ENCODE data around the gene OSTM1. TPM values are rescaled to one million over a fixed set of nuclear protein-coding genes. Genes with fewer than 3 reads are reported as not detected.

Gene OSTM1
- total and polyA plus RNA-seq, 2 donors = 20.9 to 31.2 TPM

DNA sequence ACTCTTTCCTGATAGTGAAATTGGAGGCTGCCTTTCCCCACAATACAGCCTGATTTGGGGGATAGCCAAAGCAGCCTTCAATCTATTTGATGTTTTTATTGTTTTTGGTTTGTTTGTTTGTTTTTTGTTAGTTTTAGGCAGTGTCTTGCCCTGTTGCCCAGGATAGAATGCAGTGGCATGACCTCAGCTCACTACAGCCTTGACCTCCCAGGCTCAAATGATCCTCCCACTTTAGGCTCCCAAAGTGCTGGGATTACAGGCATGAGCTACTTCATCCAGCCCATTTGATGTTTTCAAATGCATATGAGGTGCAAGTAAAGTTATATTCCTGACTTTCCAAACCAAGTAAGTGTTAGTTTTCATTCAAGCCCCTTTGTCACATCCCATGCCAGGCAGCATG lies 75.2 kb downstream of the OSTM1 start:
- Histone ChIP-seq H3K27me3 (ENCODE audit: control insufficient read depth in 2 of 2, insufficient read depth in 1 of 2, low read length in 1 of 2) (no peaks in the 10 kb centered on the region), H3K4me3 (ENCODE audit: low read length in 2 of 2) (no peak overlapping the region)
- no peak for DNase-seq (ENCODE audit: low read depth in 6 of 9, low spot score in 9 of 9)

GRCh38 chr6:107991772-107992550 lies 82.6 kb downstream of the OSTM1 start:
- Histone ChIP-seq H3K27ac (ENCODE audit: low read depth in 1 of 2, low read length in 1 of 2) (no peak overlapping the region), H3K4me3 (ENCODE audit: low read length in 2 of 2) (no peak overlapping the region), H3K27me3 (ENCODE audit: control insufficient read depth in 2 of 2, insufficient read depth in 1 of 2, low read length in 1 of 2) (no peaks in the 10 kb centered on the region), H3K9me3 (ENCODE audit: control insufficient read depth in 2 of 2, insufficient read depth in 1 of 2, low read length in 1 of 2) (no peaks in the 10 kb centered on the region), H3K4me1 (ENCODE audit: control insufficient read depth in 2 of 2, insufficient read depth in 2 of 2, low read length in 2 of 2) (no peaks in the 10 kb centered on the region), H3K36me3 (ENCODE audit: control insufficient read depth in 2 of 2, insufficient read depth in 2 of 2, low read length in 1 of 2) (no peaks in the 10 kb centered on the region)
- DNase-seq (ENCODE audit: low read depth in 6 of 9, low spot score in 9 of 9) = no peak
- 92% methylated on average over 9 of the region's 9 CpGs for WGBS

More for the DNA sequence above, 75.2 kb downstream of the OSTM1 start:
- Histone ChIP-seq H3K9me3 (ENCODE audit: control insufficient read depth in 2 of 2, insufficient read depth in 1 of 2, low read length in 1 of 2) (no peaks in the 10 kb centered on the region), H3K36me3 (ENCODE audit: control insufficient read depth in 2 of 2, insufficient read depth in 2 of 2, low read length in 1 of 2) (no peaks in the 10 kb centered on the region), H3K27ac (ENCODE audit: low read depth in 1 of 2, low read length in 1 of 2) (no peak overlapping the region), H3K4me1 (ENCODE audit: control insufficient read depth in 2 of 2, insufficient read depth in 2 of 2, low read length in 2 of 2) (no peaks in the 10 kb centered on the region)

Other genes with a start within 250 kb of the OSTM1 start
- gene SEC63, start 116.5 kb downstream of the OSTM1 start, total RNA-seq = 10.2 TPM
- 50.6 TPM for gene SEC63, start 116.5 kb downstream of the OSTM1 start, polyA plus RNA-seq
- gene NR2E1, start 91.3 kb upstream of the OSTM1 start, total RNA-seq = 0.05 TPM
- gene NR2E1, start 91.3 kb upstream of the OSTM1 start, polyA plus RNA-seq = 0.11 TPM
- 156 TPM for gene SNX3, start 186.3 kb upstream of the OSTM1 start, total RNA-seq
- 273 TPM for gene SNX3, start 186.3 kb upstream of the OSTM1 start, polyA plus RNA-seq
- 9.8 TPM for gene AFG1L, start 220.3 kb upstream of the OSTM1 start, total RNA-seq
- 3.9 TPM for gene AFG1L, start 220.3 kb upstream of the OSTM1 start, polyA plus RNA-seq

Data from thymus (tissue), 11 donors.